OCI-LY7 (cell line): ENCODE data around the gene EPSTI1. TPM values are rescaled to one million over a fixed set of nuclear protein-coding genes. Genes with fewer than 3 reads are reported as not detected.

Experiments
- BruUV-seq: library from RNA; stranded (reverse); fragments of 400-500 nt; replicated peaks from 2 replicates; lab custom pipeline; 2021; lab: Mats Ljungman, UMichigan
- CTCF ChIA-PET: fragments of 300-600 bp; sonication (Branson Sonifier 250); formaldehyde crosslinking; loops from one replicate; lab custom pipeline; 2022; ENCODE audit warnings: antibody characterized with exemption; ENCODE audit not compliant: unreplicated experiment; lab: Charles Lee
- POLR2A ChIA-PET: fragments of 300-600 bp; sonication (Branson Sonifier 250); formaldehyde crosslinking; loops from one replicate; lab custom pipeline; 2022; ENCODE audit warnings: antibody characterized with exemption; lab: Charles Lee
- DNase-seq: peaks from one replicate; pipeline ENCODE4 v3.0.0-alpha.2; 2015; ENCODE audit warnings: low spot score
- H2AFZ ChIP-seq: fragments of 200-600 bp; sonication (generic), shearing (Covaris generic); 2 replicates; pipeline ENCODE4 v1.6.1; 2014; ENCODE audit warnings: mild to moderate bottlenecking, antibody characterized with exemption, low read length, moderate library complexity
- H3K27ac ChIP-seq: fragments of 200-600 bp; sonication (generic); 2 replicates; pipeline ENCODE4 v1.5.1; 2014; ENCODE audit warnings: mixed run types, low read depth, mild to moderate bottlenecking, moderate library complexity, low read length, inconsistent platforms; ENCODE audit not compliant: poor library complexity, severe bottlenecking
- H3K36me3 ChIP-seq: fragments of 200-600 bp; sonication (generic); 2 replicates; pipeline ENCODE4 v1.6.1; 2014; ENCODE audit warnings: mild to moderate bottlenecking, antibody characterized with exemption, low read length, moderate library complexity, mixed read lengths; ENCODE audit not compliant: insufficient read depth
- H3K4me1 ChIP-seq: fragments of 200-600 bp; sonication (generic); 2 replicates; pipeline ENCODE4 v1.5.1; 2014; ENCODE audit warnings: mild to moderate bottlenecking, low read length; ENCODE audit not compliant: insufficient read depth, poor library complexity, severe bottlenecking
- H3K4me2 ChIP-seq: fragments of 200-600 bp; sonication (generic); 2 replicates; pipeline ENCODE4 v1.6.1; 2014; ENCODE audit warnings: mild to moderate bottlenecking, low read length
- H3K4me3 ChIP-seq: fragments of 200-600 bp; sonication (generic); 2 replicates; pipeline ENCODE4 v1.5.1; 2014; ENCODE audit warnings: mild to moderate bottlenecking, low read depth, low read length; ENCODE audit not compliant: poor library complexity, severe bottlenecking
- H3K79me2 ChIP-seq: fragments of 200-600 bp; sonication (generic); 2 replicates; pipeline ENCODE4 v1.6.1; 2016; ENCODE audit warnings: low read depth, mild to moderate bottlenecking, low read length, moderate library complexity, mixed read lengths; ENCODE audit not compliant: insufficient read depth
- H3K9me2 ChIP-seq: fragments of 200-600 bp; sonication (generic); 2 replicates; pipeline ENCODE4 v1.6.1; 2016; ENCODE audit warnings: mild to moderate bottlenecking, low read length, mixed read lengths; ENCODE audit not compliant: insufficient read depth
- H3K9me3 ChIP-seq: fragments of 200-600 bp; sonication (generic); 2 replicates; pipeline ENCODE4 v1.6.1; 2014; ENCODE audit warnings: mild to moderate bottlenecking, mixed run types, low read length, mixed read lengths
- H4K20me1 ChIP-seq: fragments of 200-600 bp; sonication (generic); 2 replicates; pipeline ENCODE4 v1.6.1; 2014; ENCODE audit warnings: mild to moderate bottlenecking, antibody characterized with exemption, low read length, moderate library complexity, mixed read lengths; ENCODE audit not compliant: insufficient read depth
- EZH2phosphoT487 ChIP-seq: fragments of 200-600 bp; sonication (generic); IDR thresholded peaks from 2 replicates; pipeline ENCODE4 v1.6.1; 2018; ENCODE audit warnings: low read depth, borderline replicate concordance, mild to moderate bottlenecking, mixed run types, antibody characterized with exemption, low read length, moderate library complexity, mixed read lengths
- intact Hi-C: fragments of 100-400 bp; cut with micrococcal nuclease; formaldehyde crosslinking; loops from one replicate; pipeline ENCODE4 v1.10.0; 2022; ENCODE audit not compliant: unreplicated experiment
- total RNA-seq, 2 experiments: library from RNA; depleted of rRNA in 1 of 2; stranded (reverse); fragments of >200 nt in 1 of 2; shearing (Covaris generic) in 1 of 2; gene quantifications; 2 replicates each; pipeline ENCODE4 v1.2.3, GENCODE V29; 2014 to 2022
- TF ChIP-seq, protein P1 (sequence below): fragments of 200-600 bp; sonication (generic); conservative IDR thresholded peaks from 2 replicates; pipeline ENCODE4 v1.5.1; 2014; ENCODE audit warnings: mild to moderate bottlenecking, antibody characterized with exemption, low read length, moderate library complexity, mixed read lengths

The EPSTI1 gene
- total RNA-seq, 2 experiments from 2014 or later: 0.49 to 2.1 TPM

GRCh38 chr13:43039966-43040365 is 47.9 kb upstream of the EPSTI1 start:
- H4K20me1 ChIP-seq: no peaks in the 10 kb centered on the region
- H3K9me3 ChIP-seq: peaks cover 8% of the 10 kb centered on the region; the same call in 1 of the 2 replicates
- no peak for DNase-seq
- CTCF ChIA-PET: no interaction called here
- H3K27ac ChIP-seq: no peak overlapping the region
- 0 out of 2 replicates have a peak overlapping the region, but pooled peaks have one; percentile 8 for H3K4me2 ChIP-seq
- no peaks in the 10 kb centered on the region for H3K9me2 ChIP-seq
- intact Hi-C loops: no loop called here
- no peaks in the 10 kb centered on the region for H3K79me2 ChIP-seq
- peaks cover 28% of the 10 kb centered on the region for H3K4me1 ChIP-seq
- POLR2A ChIA-PET: interaction anchor here (0.5 kb wide), 1 partner anchor 868 kb away, joined by 3 read pairs; no protein-coding TSS in a partner anchor
- no peaks in the 10 kb centered on the region for H3K36me3 ChIP-seq
- peak overlapping the region; percentile 49; the same call in 1 of the 2 replicates for H2AFZ ChIP-seq
- no TSS peak for BruUV-seq
- TF ChIP-seq EZH2phosphoT487: no peak
- TF ChIP-seq, protein P1, sequence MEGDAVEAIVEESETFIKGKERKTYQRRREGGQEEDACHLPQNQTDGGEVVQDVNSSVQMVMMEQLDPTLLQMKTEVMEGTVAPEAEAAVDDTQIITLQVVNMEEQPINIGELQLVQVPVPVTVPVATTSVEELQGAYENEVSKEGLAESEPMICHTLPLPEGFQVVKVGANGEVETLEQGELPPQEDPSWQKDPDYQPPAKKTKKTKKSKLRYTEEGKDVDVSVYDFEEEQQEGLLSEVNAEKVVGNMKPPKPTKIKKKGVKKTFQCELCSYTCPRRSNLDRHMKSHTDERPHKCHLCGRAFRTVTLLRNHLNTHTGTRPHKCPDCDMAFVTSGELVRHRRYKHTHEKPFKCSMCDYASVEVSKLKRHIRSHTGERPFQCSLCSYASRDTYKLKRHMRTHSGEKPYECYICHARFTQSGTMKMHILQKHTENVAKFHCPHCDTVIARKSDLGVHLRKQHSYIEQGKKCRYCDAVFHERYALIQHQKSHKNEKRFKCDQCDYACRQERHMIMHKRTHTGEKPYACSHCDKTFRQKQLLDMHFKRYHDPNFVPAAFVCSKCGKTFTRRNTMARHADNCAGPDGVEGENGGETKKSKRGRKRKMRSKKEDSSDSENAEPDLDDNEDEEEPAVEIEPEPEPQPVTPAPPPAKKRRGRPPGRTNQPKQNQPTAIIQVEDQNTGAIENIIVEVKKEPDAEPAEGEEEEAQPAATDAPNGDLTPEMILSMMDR: no peak
- H3K4me3 ChIP-seq: no peak overlapping the region

DNA sequence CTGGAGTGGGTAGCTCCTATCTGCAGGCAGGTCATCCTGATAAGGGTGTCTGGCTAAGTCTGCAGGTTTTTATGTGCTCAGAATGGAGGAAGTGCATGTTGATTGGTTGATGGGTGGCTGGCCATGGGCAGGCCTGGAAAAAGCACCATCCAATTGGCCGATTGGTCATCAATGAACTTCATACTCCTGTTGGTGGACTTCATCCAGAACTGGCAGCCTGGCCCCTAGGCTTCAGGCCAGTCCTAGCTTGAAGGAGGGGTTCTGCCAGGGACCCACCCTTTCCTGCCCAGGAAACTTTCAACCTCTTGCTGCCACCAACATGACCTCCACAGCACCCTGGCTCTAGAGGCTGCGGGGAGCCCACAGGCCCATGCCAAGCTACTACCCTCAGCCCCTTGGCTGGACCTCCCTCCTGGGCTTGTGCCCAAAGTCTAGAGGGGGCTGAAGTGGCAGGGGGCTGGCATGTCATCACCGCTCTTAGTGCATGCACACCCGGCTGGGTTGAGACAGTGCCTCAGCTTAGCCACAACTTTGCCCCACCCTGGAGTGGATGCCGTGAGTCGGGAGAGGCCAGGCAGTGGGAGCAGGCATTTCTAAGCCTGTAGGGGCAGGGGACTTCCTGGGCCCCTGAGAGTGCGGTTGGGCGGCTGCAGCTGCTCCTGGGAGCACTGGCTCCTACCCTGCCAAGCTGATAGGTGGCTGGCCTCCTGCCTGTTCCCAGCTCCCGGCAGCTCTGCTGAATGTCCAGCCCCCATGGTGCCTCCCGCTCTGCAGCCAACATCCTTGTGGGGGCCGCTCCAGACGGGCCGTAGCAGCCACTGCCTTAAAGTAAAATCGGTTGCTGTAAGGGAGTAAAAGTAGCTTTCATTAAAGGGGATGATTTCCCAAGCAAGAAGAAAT is 44.6 kb upstream of the EPSTI1 start:
- Histone ChIP-seq H3K9me2 (no peaks in the 10 kb centered on the region), H3K27ac (no peak overlapping the region), H3K4me3 (no peak overlapping the region), H3K36me3 (no peaks in the 10 kb centered on the region), H4K20me1 (no peaks in the 10 kb centered on the region), H3K9me3 (no peaks in the 10 kb centered on the region), H3K4me2 (no peak overlapping the region), H3K4me1 (peaks cover 14% of the 10 kb centered on the region), H3K79me2 (no peaks in the 10 kb centered on the region), H2AFZ (no peak overlapping the region)
- no peak for DNase-seq
- TF ChIP-seq, protein P1: no peak
- TF ChIP-seq EZH2phosphoT487: no peak
- ChIA-PET POLR2A (no interaction called here), CTCF (no interaction called here)
- intact Hi-C loops: no loop called here
- BruUV-seq: no TSS peak

- Histone ChIP-seq H3K36me3 (no peaks in the 10 kb centered on the region), H3K4me3 (no peak overlapping the region), H3K79me2 (no peaks in the 10 kb centered on the region), H3K4me2 (no peak overlapping the region), H2AFZ (no peak overlapping the region), H3K4me1 (no peaks in the 10 kb centered on the region), H3K9me2 (no peaks in the 10 kb centered on the region), H4K20me1 (no peaks in the 10 kb centered on the region), H3K9me3 (no peaks in the 10 kb centered on the region), H3K27ac (no peak overlapping the region)
- intact Hi-C loops: no loop called here
- CTCF ChIA-PET: no interaction called here
- BruUV-seq: no TSS peak
- POLR2A ChIA-PET: no interaction called here
- DNase-seq: no peak
- TF ChIP-seq EZH2phosphoT487: no peak
- TF ChIP-seq, protein P1: no peak
These were observed 41.0 kb upstream of the EPSTI1 start for GRCh38 chr13:43033038-43033437.
